HEK293 (cell line): ENCODE results near the gene MEGF6.

Experiments used
- GLIS2 ChIP-seq: fragments of 450-650 bp; formaldehyde crosslinking; IDR thresholded peaks from 2 replicates; pipeline ENCODE4 v1.5.1; 2016; ENCODE audit warnings: missing biosample characterization, missing genetic modification characterization
- OVOL3 ChIP-seq: fragments of 450-650 bp; formaldehyde crosslinking; IDR thresholded peaks from 2 replicates; pipeline ENCODE4 v1.5.1; 2016; ENCODE audit warnings: missing biosample characterization, missing genetic modification characterization
- ZNF121 ChIP-seq: fragments of 450-650 bp; formaldehyde crosslinking; IDR thresholded peaks from 2 replicates; pipeline ENCODE4 v1.5.1; 2016; ENCODE audit warnings: missing biosample characterization, missing genetic modification characterization
- ZNF174 ChIP-seq: fragments of 450-650 bp; formaldehyde crosslinking; IDR thresholded peaks from 2 replicates; pipeline ENCODE4 v1.5.0; 2017; ENCODE audit warnings: missing biosample characterization, mild to moderate bottlenecking, missing genetic modification characterization
- ZNF239 ChIP-seq: fragments of 450-650 bp; formaldehyde crosslinking; IDR thresholded peaks from 2 replicates; pipeline ENCODE4 v1.5.1; 2016; ENCODE audit warnings: missing biosample characterization, missing genetic modification characterization
- ZNF24 ChIP-seq: fragments of 450-650 bp; formaldehyde crosslinking; IDR thresholded peaks from 2 replicates; pipeline ENCODE4 v1.5.1; 2016; ENCODE audit warnings: missing biosample characterization, missing genetic modification characterization
- TF ChIP-seq, protein P1 (sequence below): fragments of 450-650 bp; formaldehyde crosslinking; IDR thresholded peaks from 2 replicates; pipeline ENCODE4 v1.5.1; 2016; ENCODE audit warnings: missing biosample characterization, missing genetic modification characterization

DNA sequence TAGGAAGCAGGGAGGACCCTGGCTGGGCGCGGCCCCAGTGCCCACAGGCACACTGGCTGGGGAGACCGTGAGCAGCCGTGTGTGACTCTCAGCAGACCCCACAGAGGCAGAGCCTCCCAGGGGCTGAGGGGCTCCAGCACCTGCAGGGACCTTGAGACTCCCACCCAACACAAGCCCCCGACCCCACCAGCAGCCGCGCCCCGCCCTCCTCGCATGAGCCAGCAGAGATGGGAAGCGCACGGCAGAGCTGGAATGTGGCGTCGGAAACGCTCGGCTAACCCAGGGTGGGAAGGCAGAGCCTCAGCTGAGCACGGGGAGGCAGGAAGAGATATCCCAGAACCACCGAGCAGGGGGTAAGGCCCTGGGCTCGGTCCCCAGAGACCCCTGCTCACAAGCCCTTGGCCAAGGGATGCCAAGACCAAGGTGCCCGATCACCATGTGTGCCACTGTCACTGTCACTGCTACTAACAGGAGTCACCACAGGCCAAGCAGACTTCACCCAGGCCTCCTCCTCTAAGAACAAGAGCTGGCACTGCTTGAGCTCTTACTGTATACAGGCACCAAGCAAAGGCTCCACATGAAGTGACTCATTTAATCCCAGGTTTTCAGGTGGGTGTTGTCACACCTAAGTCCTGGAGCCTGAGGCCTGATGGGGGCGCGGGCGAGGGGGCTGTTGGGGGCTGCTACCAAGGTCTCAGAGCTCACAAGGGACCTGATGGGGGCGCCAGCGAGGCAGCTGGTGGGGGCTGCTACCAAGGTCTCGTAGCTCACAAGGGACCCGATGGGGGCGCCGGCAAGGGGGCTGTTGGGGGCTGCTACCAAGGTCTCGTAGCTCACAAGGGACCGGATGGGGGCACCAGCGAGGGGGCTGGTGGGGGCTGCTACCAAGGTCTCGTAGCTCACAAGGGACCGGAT, 20.1 kb downstream of the MEGF6 start:
- no peak for TF ChIP-seq ZNF24 (tag by site-specific recombination)
- TF ChIP-seq ZNF174 (tag by site-specific recombination): no peak
- TF ChIP-seq ZNF239 (tag by site-specific recombination): no peak
- TF ChIP-seq, protein P1, sequence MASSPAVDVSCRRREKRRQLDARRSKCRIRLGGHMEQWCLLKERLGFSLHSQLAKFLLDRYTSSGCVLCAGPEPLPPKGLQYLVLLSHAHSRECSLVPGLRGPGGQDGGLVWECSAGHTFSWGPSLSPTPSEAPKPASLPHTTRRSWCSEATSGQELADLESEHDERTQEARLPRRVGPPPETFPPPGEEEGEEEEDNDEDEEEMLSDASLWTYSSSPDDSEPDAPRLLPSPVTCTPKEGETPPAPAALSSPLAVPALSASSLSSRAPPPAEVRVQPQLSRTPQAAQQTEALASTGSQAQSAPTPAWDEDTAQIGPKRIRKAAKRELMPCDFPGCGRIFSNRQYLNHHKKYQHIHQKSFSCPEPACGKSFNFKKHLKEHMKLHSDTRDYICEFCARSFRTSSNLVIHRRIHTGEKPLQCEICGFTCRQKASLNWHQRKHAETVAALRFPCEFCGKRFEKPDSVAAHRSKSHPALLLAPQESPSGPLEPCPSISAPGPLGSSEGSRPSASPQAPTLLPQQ (tag by site-specific recombination): no peak
- TF ChIP-seq GLIS2: no peak
- TF ChIP-seq ZNF121 (tag by site-specific recombination): no peak
- no peak for TF ChIP-seq OVOL3 (tag by site-specific recombination)
